Measurements from ENCODE around the gene DNAAF5.

The DNAAF5 gene

DNA sequence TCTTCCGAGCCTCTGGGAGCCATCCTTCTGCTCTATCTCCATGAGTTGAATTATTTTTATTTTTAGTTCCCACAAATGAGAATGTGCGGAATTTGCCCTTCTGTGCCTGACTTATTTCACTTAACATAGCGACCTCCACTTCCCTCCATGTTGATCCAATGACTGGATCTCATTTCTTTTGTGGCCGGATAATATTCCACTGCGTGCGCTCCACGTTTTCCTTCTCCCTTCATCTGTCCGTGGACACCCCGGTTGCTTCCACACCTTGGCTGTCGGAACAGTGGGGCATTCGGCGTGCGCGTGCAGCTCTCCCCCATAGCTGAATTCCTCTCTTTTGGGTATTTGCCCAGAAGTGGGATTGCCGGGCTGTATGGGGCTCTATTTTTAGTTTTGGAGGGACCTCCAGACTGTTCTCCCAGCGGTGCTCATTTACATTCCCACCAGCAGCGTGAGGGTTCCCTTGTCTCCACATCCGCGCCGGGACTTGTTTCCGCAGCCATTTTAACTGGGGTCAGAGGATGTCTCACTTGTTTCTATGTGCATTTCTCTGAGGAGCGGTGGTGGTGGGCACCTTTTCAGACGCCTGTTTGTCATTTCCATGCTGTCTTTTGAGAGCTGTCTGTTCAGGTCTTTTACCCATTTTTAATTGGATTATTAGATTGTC, 54.8 kb downstream of the DNAAF5 start:
- TF ChIP-seq, protein P1, sequence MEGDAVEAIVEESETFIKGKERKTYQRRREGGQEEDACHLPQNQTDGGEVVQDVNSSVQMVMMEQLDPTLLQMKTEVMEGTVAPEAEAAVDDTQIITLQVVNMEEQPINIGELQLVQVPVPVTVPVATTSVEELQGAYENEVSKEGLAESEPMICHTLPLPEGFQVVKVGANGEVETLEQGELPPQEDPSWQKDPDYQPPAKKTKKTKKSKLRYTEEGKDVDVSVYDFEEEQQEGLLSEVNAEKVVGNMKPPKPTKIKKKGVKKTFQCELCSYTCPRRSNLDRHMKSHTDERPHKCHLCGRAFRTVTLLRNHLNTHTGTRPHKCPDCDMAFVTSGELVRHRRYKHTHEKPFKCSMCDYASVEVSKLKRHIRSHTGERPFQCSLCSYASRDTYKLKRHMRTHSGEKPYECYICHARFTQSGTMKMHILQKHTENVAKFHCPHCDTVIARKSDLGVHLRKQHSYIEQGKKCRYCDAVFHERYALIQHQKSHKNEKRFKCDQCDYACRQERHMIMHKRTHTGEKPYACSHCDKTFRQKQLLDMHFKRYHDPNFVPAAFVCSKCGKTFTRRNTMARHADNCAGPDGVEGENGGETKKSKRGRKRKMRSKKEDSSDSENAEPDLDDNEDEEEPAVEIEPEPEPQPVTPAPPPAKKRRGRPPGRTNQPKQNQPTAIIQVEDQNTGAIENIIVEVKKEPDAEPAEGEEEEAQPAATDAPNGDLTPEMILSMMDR (IDR thresholded peaks at IDR 0.05; ENCODE audit: insufficient read depth, low read depth, low read length, missing control alignments): no peak
- DNase-seq (ENCODE audit: low read depth): no peak
- no peak overlapping the region for H3K4me3 ChIP-seq (ENCODE audit: low read length)

DNA sequence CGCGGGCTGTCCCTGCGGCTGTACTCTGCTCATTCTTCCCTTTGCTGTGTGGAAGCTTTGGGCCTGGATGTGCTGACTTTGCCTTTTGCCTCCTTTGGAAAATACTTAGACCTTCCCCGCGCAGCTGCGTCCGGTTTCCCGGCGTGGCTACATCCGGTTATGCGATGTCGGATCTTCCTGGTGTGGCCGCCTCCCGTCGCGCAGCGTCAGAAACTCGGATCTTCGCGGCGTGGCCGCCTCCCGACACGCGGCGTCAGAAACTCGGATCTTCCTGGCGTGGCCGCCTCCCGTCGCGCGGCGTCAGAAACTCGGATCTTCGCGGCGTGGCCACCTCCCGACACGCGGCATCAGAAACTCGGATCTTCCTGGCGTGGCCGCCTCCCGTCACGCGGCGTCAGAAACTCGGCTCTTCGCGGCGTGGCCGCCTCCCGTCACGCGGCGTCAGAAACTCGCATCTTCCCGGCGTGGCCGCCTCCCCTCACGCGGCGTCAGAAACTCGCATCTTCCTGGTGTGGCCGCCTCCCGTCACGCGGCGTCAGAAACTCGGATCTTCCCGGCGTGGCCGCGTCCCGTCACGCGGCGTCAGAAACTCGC, 55.5 kb downstream of the DNAAF5 start:
- DNase-seq (ENCODE audit: low read depth): no peak

DNA sequence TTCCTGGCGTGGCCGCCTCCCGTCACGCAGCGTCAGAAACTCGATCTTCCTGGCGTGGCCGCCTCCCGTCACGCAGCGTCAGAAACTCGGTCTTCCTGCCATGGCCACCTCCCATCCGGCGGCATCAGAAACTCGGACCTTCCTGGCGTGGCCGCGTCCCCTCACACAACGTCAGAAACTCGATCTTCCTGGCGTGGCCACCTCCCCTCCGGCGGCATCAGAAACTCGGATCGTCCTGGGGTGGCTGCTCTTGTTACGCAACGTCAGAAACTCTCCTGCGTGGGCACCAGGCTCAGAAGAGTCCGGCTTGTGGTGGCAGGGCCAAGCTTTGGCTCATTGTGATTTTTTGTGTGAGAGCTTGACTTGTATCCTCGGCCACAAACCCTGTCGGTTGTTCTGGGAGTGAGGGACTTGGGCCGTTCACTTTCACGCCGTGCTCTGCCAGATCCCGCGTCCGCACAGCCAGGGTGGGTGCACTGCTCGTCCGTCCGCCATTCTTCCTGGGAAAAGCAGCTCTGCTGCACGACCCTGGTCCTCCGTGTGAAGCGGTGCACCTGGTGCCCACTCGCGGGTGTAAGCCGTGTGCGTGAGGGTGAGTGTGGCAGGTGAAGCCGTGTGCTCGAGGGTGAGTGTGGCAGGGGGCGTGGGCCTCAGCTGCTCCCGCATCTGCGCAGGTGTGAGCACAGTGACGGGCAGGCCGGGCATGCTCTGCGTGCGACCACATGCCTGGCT, 56.4 kb downstream of the DNAAF5 start:
- DNase-seq (ENCODE audit: low read depth): no peak
- no peak overlapping the region for H3K4me3 ChIP-seq (ENCODE audit: low read length)
- TF ChIP-seq, protein P1 (IDR thresholded peaks at IDR 0.05; ENCODE audit: insufficient read depth, low read depth, low read length, missing control alignments): no peak

More for the DNA sequence above, 55.5 kb downstream of the DNAAF5 start:
- TF ChIP-seq, protein P1 (IDR thresholded peaks at IDR 0.05; ENCODE audit: insufficient read depth, low read depth, low read length, missing control alignments): no peak
- H3K4me3 ChIP-seq (ENCODE audit: low read length): no peak overlapping the region

DNA sequence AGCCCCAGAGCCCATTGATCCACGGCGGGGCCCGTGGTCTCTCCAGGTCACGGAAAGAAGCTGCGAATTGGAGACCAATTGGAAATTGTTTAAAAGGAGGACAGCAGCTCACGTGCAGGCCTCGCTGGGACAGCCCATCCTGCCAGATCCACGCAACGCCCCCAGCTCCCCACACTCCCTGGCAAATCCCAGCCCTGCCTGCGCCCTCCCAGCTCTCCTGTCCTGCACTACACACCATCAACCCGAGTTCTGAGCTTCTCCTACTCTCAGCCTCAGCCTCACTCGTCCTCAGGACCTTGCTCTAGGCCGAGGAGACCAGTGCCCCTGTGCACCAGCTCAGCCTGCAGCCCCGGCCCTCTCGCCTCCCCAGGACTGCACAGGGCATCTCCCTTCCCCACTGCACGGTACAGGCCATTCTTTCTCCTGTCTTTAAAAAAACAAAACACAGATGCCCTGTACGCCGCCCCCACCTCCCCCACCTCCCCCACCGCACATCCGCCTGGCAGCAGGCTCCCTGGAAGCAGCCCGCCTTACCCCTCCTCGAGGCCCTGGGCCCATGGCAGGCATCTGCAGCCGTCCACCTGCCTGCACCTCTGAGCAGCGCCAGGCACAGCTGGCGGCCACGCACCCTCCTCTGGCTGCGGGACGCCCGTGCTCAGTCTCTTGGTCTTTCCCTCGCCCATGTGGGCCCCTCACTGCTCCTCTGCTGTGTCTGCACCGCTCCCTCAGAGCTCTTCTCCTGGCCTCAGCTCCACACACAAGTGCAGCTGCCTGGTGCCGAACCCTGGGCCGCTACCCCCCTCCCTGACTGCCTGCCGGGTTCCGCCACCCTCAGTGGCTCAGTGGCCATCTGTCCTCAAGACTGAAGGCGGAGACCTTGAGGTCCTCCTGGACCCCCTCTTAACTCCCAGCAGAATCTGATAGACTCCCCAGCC, 57.3 kb downstream of the DNAAF5 start:
- no peak for DNase-seq (ENCODE audit: low read depth)
- H3K4me3 ChIP-seq (ENCODE audit: low read length): no peak overlapping the region
- TF ChIP-seq, protein P1 (IDR thresholded peaks at IDR 0.05; ENCODE audit: insufficient read depth, low read depth, low read length, missing control alignments): no peak

DNA sequence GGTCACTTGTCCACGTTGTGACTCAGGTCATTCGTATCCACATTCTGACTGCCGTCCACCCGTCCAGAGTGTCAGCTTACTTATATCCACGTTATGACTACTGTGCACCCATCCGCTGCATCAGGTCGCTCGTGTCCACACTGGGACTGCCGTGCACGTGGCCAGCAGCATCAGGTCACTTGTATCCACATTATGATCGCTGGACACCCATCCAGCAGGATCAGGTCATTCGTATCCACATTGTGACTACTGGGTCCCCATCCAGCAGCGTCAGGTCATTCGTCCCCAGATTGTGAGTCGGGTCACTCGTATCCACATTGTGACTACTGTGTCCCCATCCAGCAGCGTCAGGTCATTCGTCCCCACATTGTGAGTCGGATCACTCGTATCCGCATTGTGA, 58.5 kb downstream of the DNAAF5 start:
- TF ChIP-seq, protein P1 (IDR thresholded peaks at IDR 0.05; ENCODE audit: insufficient read depth, low read depth, low read length, missing control alignments): no peak
- DNase-seq (ENCODE audit: low read depth): no peak

DNA sequence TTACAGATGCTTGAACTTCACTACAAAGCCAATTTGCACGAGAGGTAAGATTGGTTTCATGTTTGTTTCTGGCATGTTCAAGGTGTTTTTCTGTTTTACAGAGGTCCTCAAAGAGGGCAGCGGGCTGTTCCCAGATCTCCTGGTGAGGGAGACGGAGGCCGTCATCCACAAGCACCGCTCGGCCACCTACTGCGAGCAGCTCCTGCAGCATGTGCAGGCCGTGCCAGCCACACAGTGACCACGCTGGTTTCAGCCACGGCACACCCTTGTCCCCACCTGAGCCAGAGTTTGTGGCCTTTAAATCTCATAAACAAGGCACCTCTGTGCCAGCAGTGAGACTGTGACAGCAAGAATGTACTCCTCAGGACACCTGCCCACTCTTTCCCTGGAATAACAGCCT, 58.9 kb downstream of the DNAAF5 start:
- no peak for DNase-seq (ENCODE audit: low read depth)
- no peak overlapping the region for H3K4me3 ChIP-seq (ENCODE audit: low read length)
- TF ChIP-seq, protein P1 (IDR thresholded peaks at IDR 0.05; ENCODE audit: insufficient read depth, low read depth, low read length, missing control alignments): no peak

More for the DNA sequence above, 58.5 kb downstream of the DNAAF5 start:
- H3K4me3 ChIP-seq (ENCODE audit: low read length): no peak overlapping the region

Measured in epithelial cell of esophagus (primary cell).